HepG2 (cell line): Measurements from ENCODE around the gene ARHGEF10L. TPM values are rescaled to one million over a fixed set of nuclear protein-coding genes. Genes with fewer than 3 reads are reported as not detected.

ENCODE experiments used
- ATF7 ChIP-seq, 2 experiments: fragments of 450-650 bp in 1 of 2; sonication (generic) in 1 of 2; formaldehyde crosslinking in 1 of 2; IDR thresholded peaks; 2 replicates each; pipeline versions ENCODE4 v1.4.0 to v1.6.1; 2016 to 2020; ENCODE audit warnings: antibody characterized with exemption in 1 of 2, mild to moderate bottlenecking in 1 of 2, missing genetic modification reagents in 1 of 2
- ATRX ChIP-seq: sonication (generic); formaldehyde crosslinking; IDR thresholded peaks from 2 replicates; pipeline ENCODE4 v1.4.0; 2020; ENCODE audit warnings: missing genetic modification reagents, borderline replicate concordance
- CBX5 ChIP-seq: sonication (generic); formaldehyde crosslinking; IDR thresholded peaks from 2 replicates; pipeline ENCODE4 v1.4.0; 2020; ENCODE audit warnings: missing genetic modification reagents, borderline replicate concordance
- DPF2 ChIP-seq: sonication (generic); formaldehyde crosslinking; IDR thresholded peaks from 2 replicates; pipeline ENCODE4 v1.4.0; 2020; ENCODE audit warnings: mild to moderate bottlenecking, low read depth, missing genetic modification reagents, borderline replicate concordance
- FOXA1 ChIP-seq, 2 experiments: fragments of 450-650 bp in 1 of 2; sonication (generic) in 1 of 2; formaldehyde crosslinking in 1 of 2; IDR thresholded peaks; 2 replicates each; pipeline versions ENCODE4 v1.4.0 to v1.6.1; 2016 to 2020; ENCODE audit warnings: missing genetic modification reagents in 1 of 2
- HIVEP1 ChIP-seq: sonication (generic); formaldehyde crosslinking; IDR thresholded peaks from 2 replicates; pipeline ENCODE4 v1.4.0; 2020; ENCODE audit warnings: mild to moderate bottlenecking, missing genetic modification reagents
- HMG20B ChIP-seq: conservative IDR thresholded peaks from 2 replicates; pipeline ENCODE4 v1.6.1; 2016; ENCODE audit warnings: missing genetic modification reagents, missing compliant biosample characterization
- HNRNPLL ChIP-seq: fragments of 200-400 bp; formaldehyde crosslinking; IDR thresholded peaks from 2 replicates; pipeline ENCODE4 v1.6.1; 2017; ENCODE audit warnings: mild to moderate bottlenecking, low read depth, low read length; ENCODE audit not compliant: poor library complexity, severe bottlenecking
- HOXA5 ChIP-seq: sonication (generic); formaldehyde crosslinking; IDR thresholded peaks from 2 replicates; pipeline ENCODE4 v1.4.0; 2020; ENCODE audit warnings: missing genetic modification reagents
- MIXL1 ChIP-seq: IDR thresholded peaks from 2 replicates; pipeline ENCODE4 v1.6.1; 2016
- NONO ChIP-seq, 2 experiments: fragments of 450-650 bp in 1 of 2; sonication (generic) in 1 of 2; formaldehyde crosslinking in 1 of 2; IDR thresholded peaks in 1 of 2; conservative IDR thresholded peaks in 1 of 2; 2 replicates each; pipeline versions ENCODE4 v1.6.1 to v1.8.0; 2017 to 2022; ENCODE audit warnings: mild to moderate bottlenecking in 1 of 2, missing genetic modification reagents in 1 of 2, moderate library complexity in 1 of 2
- SALL2 ChIP-seq: sonication (generic); formaldehyde crosslinking; IDR thresholded peaks from 2 replicates; pipeline ENCODE4 v1.8.1; 2023; ENCODE audit warnings: mild to moderate bottlenecking, missing genetic modification reagents, inconsistent platforms
- SETDB1 ChIP-seq: sonication (generic); formaldehyde crosslinking; IDR thresholded peaks from 2 replicates; pipeline ENCODE4 v1.5.1; 2020; ENCODE audit warnings: missing genetic modification reagents, mild to moderate bottlenecking, borderline replicate concordance
- SP140L ChIP-seq: sonication (generic); formaldehyde crosslinking; IDR thresholded peaks from 2 replicates; pipeline ENCODE4 v1.4.0; 2020; ENCODE audit warnings: missing genetic modification reagents, borderline replicate concordance
- ZMAT3 ChIP-seq: sonication (generic); formaldehyde crosslinking; conservative IDR thresholded peaks from 2 replicates; pipeline ENCODE4 v1.7.0; 2021; ENCODE audit warnings: missing genetic modification reagents
- ZNF225 ChIP-seq: sonication (generic); formaldehyde crosslinking; IDR thresholded peaks from 2 replicates; pipeline ENCODE4 v1.4.0; 2020; ENCODE audit warnings: mild to moderate bottlenecking, missing genetic modification reagents
- ZNF33A ChIP-seq: sonication (generic); formaldehyde crosslinking; IDR thresholded peaks from 2 replicates; pipeline ENCODE4 v1.5.1; 2020; ENCODE audit warnings: missing genetic modification reagents, mild to moderate bottlenecking, moderate library complexity, borderline replicate concordance
- ZNF547 ChIP-seq: sonication (generic); formaldehyde crosslinking; IDR thresholded peaks from 2 replicates; pipeline ENCODE4 v1.5.1; 2020; ENCODE audit warnings: mild to moderate bottlenecking, missing genetic modification reagents
- ZNF572 ChIP-seq: sonication (generic); formaldehyde crosslinking; IDR thresholded peaks from 2 replicates; pipeline ENCODE4 v1.5.1; 2020; ENCODE audit warnings: mild to moderate bottlenecking, missing genetic modification reagents
- ZNF629 ChIP-seq: sonication (generic); formaldehyde crosslinking; conservative IDR thresholded peaks from 2 replicates; pipeline ENCODE4 v1.5.0; 2020; ENCODE audit warnings: missing genetic modification reagents
- ZNF747 ChIP-seq: sonication (generic); formaldehyde crosslinking; IDR thresholded peaks from 2 replicates; pipeline ENCODE4 v1.8.1; 2023; ENCODE audit warnings: missing genetic modification reagents, mild to moderate bottlenecking, borderline replicate concordance
- polyA plus RNA-seq, 8 experiments: library from polyadenylated mRNA; depleted of rRNA in 3 of 8; stranded (reverse) in 7 of 8; unstranded in 1 of 8; fragments of >200 nt; fragmentation: Illumina TruSeq in 4 of 8; extraction: Trizol in 4 of 8; gene quantifications; 2 replicates each; pipeline versions ENCODE4 v1.2.1 to v1.2.3, GENCODE V29; 2011 to 2016; ENCODE audit warnings: low read depth in 4 of 8, missing spikeins in 1 of 8, mixed read lengths in 1 of 8; ENCODE audit not compliant: insufficient read depth in 1 of 8
- total RNA-seq, 5 experiments: library from RNA; depleted of rRNA; stranded (reverse); fragments of >200 nt; fragmentation: Illumina TruSeq; extraction: Trizol; gene quantifications; 2 replicates each; pipeline ENCODE4 v1.2.3, GENCODE V29; 2016; ENCODE audit warnings: low read depth in 1 of 5
- TF ChIP-seq, protein P1 (sequence below): sonication (generic); formaldehyde crosslinking; IDR thresholded peaks from 2 replicates; pipeline ENCODE4 v1.4.0; 2020; ENCODE audit warnings: mild to moderate bottlenecking, missing genetic modification reagents

ARHGEF10L gene
- total and polyA plus RNA-seq, 2 of the 13 experiments (the other 11 are each of a cell fraction or from before 2014, with no cell fraction given): 46.5 to 78.3 TPM

DNA sequence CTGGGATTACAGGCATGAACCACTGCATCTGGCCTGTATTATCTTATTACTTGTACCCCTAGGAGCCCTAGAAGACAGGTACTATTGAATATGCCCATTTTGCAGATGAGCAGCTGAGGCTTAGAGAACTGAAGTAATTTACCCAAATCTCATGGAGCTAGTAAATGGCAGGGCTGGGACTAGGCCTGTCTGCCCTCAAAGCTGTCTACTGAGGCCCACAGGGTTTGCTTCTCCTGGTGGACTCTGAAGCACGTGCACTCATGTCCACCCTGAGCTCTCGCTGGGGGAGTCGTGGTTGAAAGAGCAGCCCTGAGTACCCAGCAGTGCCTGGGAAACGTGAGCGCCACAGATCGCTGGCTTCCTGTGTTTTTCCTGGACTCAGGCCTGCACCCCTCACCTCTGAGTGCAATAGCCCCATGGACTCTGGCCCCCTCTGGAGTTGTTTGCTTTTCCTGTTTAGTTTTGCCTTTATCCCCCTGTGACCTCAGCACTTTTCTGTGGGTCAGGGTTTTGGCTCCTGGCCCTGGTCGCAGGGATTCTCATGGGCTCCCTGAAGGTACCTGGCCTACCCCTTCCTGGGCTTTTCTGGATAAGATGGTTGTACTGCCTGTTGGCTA is 52.4 kb downstream of the ARHGEF10L start (continued):
- no peak for TF ChIP-seq NONO (IDR thresholded peaks at IDR 0.05)
- no peak for TF ChIP-seq NONO (CRISPR knock-in tag; conservative IDR thresholded peaks at IDR 0.05)
- TF ChIP-seq ATRX (CRISPR knock-in tag): no peak
- TF ChIP-seq ZNF225 (CRISPR knock-in tag): no peak
- TF ChIP-seq, protein P1, sequence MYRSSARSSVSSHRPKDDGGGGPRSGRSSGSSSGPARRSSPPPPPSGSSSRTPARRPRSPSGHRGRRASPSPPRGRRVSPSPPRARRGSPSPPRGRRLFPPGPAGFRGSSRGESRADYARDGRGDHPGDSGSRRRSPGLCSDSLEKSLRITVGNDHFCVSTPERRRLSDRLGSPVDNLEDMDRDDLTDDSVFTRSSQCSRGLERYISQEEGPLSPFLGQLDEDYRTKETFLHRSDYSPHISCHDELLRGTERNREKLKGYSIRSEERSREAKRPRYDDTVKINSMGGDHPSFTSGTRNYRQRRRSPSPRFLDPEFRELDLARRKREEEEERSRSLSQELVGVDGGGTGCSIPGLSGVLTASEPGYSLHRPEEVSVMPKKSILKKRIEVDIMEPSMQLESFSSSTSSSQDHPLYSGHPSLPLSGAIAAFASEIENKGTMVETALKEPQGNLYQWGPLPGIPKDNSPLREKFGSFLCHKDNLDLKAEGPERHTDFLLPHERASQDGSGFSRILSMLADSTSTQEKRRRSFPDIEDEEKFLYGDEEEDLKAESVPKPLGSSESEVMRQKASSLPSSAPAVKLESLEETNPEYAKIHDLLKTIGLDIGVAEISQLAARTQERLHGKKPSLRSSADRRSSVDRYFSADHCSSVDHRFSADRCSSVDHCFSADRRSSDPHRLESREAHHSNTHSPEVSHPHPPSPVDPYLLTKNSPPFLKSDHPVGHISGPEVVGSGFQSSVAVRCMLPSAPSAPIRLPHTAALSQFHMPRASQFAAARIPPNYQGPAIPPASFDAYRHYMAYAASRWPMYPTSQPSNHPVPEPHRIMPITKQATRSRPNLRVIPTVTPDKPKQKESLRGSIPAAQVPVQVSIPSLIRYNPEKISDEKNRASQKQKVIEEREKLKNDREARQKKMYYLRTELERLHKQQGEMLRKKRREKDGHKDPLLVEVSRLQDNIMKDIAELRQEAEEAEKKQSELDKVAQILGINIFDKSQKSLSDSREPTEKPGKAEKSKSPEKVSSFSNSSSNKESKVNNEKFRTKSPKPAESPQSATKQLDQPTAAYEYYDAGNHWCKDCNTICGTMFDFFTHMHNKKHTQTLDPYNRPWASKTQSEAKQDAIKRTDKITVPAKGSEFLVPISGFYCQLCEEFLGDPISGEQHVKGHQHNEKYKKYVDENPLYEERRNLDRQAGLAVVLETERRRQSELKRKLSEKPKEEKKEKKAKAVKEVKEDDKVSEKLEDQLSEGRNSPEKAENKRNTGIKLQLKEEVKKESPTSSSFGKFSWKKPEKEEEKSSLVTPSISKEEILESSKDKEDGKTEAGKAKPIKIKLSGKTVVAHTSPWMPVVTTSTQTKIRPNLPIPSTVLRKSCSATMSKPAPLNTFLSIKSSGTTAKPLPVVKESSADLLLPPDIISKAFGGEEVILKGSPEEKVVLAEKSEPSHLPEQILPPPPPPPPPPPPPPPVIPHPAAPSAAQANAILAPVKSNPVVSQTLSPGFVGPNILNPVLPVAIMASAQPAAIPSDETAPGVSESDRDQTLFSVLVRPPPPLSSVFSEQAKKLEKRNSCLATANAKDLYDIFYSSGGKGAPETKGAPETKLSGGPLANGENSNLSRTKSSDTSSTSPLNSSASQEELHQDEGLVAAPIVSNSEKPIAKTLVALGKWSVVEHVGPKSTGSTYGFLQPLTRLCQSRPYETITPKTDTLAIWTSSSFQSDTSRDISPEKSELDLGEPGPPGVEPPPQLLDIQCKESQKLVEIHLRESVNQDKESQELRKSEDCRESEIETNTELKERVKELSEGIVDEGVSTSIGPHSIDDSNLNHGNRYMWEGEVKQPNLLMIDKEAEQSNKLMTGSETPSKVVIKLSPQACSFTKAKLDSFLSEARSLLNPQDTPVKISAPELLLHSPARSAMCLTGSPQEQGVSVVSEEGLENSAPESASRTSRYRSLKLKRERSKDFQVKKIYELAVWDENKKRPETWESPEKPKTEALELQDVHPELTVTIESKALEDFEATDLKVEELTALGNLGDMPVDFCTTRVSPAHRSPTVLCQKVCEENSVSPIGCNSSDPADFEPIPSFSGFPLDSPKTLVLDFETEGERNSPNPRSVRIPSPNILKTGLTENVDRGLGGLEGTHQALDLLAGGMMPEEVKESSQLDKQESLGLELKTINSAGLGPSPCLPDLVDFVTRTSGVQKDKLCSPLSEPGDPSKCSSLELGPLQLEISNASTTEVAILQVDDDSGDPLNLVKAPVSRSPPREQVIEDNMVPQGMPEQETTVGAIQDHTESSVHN (CRISPR knock-in tag): no peak; the same call in 1 of the 2 replicates
- peak; percentile 56; the same call in 1 of the 2 replicates for TF ChIP-seq SP140L (CRISPR knock-in tag)
- TF ChIP-seq ZNF629 (CRISPR knock-in tag): peak; percentile 98
- peak; percentile 79 for TF ChIP-seq MIXL1 (CRISPR knock-in tag)
- 0 out of 2 replicates have a peak, but pooled peaks have one; percentile 19 for TF ChIP-seq FOXA1 (IDR thresholded peaks at IDR 0.05)
- TF ChIP-seq FOXA1 (CRISPR knock-in tag; IDR thresholded peaks at IDR 0.05): peak; percentile 85
- TF ChIP-seq HOXA5 (CRISPR knock-in tag): peak; percentile 83
- peak; percentile 95 for TF ChIP-seq ZNF547 (CRISPR knock-in tag)
- TF ChIP-seq ATF7 (IDR thresholded peaks at IDR 0.05): no peak
- peak; percentile 91 for TF ChIP-seq ATF7 (CRISPR knock-in tag; IDR thresholded peaks at IDR 0.05)
- peak; percentile 94 for TF ChIP-seq HIVEP1 (CRISPR knock-in tag)
- TF ChIP-seq ZNF33A (CRISPR knock-in tag): peak; percentile 52; the same call in 1 of the 2 replicates
- peak; percentile 97 for TF ChIP-seq ZNF747 (CRISPR knock-in tag)
- TF ChIP-seq CBX5 (CRISPR knock-in tag): peak; percentile 90; the same call in 1 of the 2 replicates
- peak; percentile 96 for TF ChIP-seq DPF2 (CRISPR knock-in tag)
- TF ChIP-seq SALL2 (CRISPR knock-in tag): peak; percentile 90
- peak; percentile 83 for TF ChIP-seq ZMAT3
- TF ChIP-seq HMG20B (CRISPR knock-in tag): peak; percentile 35; the same call in 1 of the 2 replicates
- TF ChIP-seq SETDB1: no peak; the same call in 1 of the 2 replicates
- no peak for TF ChIP-seq HNRNPLL
- 0 out of 2 replicates have a peak, but pooled peaks have one; percentile 23 for TF ChIP-seq ZNF572 (CRISPR knock-in tag)
